HTR-8/SVneo (cell line): ENCODE measurements around the gene NGEF.

Experiments used
- DNase-seq: peaks from one replicate; pipeline ENCODE4 v3.0.0; 2011; ENCODE audit warnings: low spot score, mixed read lengths; ENCODE audit not compliant: insufficient read length
- FAIRE-seq: peaks from 2 replicates; lab custom pipeline; 2011; peaks lifted over from hg19 to GRCh38; lab: Jason Lieb, UNC

NGEF gene

DNA sequence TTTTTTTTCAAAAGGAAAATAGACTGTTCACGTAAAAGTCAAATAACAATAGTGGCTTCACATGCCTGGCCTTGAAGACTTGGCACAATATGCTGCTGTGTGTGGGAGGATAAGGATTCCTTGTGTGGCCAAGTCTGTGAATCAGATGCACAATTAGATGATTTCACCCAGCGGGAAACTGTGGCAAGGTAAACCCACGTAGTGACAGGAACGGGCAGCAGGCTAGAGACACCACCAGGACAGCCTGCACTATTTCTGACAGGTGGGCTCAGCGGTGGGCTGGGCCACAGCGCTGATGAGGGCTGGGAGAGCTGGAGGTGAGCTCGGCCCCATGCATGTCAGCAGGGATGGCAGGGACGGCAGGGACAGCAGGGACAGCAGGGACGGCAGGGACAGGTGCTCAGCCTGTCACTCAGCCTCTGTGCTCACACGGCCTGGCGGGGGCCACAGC lies 121.4 kb downstream of the NGEF start:
- FAIRE-seq (no peak), DNase-seq (no peak)

DNA sequence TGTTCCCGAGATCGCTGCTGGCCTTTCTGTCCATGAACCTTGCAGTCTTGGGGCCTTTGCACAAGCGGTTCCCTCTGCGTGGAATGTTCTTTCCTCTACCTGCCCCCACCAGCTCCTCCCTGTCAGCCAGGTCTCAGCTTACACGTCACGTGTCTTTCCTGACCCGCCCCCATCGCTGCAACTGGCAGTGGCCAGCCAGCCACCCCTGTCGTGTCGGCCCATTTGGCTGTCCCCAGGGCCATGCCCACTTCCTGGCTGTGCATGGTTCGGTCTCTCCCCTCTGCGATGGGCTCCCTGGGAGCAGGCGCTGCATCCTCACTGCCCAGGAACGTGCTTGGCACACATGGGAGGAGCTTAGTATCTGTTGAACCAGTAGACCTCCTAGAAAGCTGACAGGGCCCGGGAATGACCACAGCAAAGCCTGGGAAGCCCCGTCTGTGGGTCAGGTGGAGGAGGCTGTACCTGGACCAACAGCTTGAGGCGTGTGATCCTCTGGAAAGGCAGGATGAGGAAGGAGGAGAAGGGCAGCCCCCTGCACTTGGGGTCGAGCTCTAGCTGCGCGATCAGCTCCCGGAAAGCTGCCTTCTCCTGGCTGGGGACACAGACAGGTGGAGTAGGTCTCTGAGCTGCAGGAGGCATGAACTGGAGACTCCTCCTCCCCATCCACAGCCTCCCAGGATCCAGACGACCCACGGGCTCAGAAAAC lies 122.0 kb downstream of the NGEF start:
- FAIRE-seq (peak; percentile 16), DNase-seq (peak; percentile 26)

DNA sequence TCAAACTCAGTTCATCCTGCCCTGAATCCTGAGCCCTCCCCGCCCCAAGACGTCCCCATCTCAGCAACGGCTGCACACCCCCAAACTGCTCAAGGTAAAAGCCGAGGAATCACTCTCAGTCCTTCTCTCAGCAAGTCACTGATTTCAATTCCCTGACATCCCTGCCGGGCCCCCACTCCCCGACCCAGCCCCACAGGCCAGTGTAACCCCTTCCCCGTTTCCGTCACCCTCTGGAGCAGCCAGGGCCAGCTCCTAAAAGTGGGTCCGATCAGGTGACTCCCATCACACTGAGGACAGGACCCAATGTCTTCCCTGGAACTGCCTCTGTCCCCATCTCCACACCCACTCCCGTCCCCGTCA lies 122.5 kb downstream of the NGEF start:
- DNase-seq: no peak
- FAIRE-seq: no peak

DNA sequence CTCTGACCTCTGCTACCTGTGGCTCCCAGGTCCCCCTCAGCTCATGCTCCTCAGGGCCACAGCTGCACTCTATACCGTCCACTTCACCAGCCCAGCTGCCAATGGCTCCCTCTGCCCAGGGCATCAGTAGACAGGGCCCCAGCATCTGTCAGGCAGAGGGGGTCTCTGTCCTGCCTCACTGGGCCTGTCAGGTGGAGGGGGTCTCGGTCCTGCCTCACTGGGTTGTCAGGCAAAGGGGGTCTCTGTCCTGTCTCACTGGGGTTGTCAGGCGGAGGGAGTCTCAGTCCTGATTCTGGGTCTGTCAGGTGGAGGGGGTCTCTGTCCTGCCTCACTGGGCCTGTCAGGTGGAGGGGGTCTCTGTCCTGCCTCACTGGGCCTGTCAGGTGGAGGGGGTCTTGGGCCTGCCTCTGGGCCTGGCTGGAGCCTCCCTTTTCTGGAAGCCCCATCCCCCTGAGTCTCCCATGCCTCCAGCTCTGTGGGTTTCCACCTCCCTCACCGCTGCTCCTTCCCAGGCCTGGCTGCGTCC lies 123.1 kb downstream of the NGEF start:
- FAIRE-seq (no peak), DNase-seq (no peak)

DNA sequence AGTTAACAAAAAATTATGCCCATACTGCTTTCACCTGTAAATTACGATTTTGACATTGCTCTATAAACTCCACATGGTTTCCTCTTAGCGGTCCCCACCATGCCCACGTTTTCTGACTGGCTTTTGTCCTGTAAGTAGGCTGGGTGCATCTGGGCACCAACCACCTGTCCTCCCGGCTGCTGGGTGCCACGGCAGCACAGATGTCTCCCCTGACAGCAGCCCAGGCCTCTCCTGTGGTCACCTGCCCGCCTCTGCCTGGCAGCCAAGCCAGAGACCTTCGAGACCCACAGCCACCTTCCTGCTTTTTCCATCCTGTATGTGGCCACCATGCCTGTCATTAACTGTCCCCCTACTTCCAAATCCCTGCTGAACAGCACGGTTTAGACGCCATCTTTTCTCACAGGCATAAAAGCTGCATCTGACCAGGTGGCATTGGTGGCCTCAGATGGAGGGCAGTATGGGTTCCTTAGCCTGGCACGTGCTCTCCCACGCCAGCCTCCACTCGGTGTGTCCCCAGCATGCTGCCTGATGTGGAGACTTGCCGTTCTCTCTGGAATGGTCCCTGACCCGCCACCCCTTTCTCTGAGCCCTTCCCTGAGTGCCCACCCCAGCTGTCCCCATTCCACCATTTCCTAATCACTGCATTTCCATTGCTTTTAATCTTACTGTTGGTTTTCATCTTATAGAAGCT lies 124.1 kb downstream of the NGEF start:
- DNase-seq (no peak), FAIRE-seq (no peak)

DNA sequence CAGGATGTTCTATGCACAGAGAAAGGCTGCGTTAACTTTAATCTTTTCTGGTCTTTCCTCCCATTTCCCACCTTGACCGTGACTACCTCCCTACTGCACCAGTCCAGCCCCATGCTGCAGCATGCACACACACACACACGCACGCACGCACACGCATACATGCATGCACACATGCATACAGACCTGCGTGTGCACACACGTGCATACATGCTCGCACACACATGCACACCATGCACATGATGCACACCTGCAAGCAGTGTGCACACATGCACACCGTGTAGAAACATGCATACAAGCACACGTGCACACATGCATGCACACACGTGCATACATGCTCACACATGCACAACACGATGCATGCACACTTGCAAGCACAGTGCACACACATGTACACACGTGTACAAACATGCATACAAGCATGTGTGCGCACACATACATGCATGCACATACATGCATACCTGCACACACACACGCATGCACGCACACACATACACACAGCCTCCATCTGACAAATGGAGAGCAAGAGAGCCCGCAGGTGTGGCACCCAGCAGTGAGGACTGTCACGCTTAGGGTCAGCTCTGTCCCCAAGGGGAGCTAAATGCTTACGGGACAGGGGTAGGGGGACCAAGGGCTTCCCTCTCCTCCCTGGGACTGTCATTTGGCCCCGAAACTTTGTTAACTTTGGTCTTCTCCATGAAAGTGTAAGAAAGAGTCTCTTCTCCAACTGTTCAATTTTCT lies 124.8 kb downstream of the NGEF start:
- FAIRE-seq (peak; percentile 97), DNase-seq (no peak)

DNA sequence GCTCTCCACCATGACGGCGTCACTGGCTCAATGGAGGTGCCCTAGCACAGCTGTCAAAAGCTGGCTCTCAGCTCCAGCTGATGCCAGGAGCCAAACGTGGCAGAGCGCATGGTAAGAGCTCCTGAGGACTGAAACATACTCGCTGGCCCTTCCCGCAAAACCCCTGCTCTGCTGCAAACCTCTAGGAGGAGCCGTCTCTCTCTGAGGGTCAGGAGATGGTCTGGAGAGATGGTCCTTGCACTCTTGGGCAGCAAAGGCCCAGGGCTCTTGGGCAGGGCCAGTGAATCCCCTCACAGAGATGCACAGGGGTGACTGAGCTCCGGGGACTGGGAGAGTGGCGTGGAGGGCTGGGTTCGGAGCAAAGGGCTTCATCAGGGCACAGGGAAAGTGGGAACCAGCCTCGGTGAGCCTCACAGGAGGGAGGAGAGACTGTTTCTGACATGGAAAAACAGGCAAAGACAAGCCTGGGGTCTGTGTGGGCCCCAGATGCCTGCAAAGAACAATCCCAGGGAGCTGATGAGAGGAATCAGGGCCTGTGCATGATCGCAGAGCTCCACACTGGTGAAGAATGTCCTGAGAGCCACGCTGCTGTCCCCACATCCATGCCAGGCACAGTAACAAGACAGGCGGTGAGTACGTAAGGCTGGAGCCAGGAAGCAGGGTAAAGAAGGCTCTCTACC lies 125.7 kb downstream of the NGEF start:
- DNase-seq: no peak
- FAIRE-seq: no peak

DNA sequence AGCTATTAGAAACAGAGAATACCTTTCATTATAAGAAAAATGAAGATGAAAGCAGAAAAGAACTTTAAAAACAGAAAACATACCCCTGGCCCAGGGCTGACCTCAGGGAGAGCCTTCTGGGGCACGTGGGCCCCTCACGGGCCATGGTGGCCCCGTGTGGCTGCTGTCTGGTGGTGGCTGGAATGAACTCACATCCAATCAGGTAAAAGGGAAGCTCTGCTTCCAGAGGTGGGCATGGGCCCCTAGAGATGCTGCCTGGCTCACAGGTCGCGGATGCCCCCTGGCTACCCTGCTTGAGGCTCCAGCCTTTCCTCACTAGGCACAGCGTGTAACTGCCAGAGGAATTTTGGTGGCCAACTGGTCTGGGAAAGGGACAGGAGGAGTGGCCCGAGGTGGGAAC lies 126.4 kb downstream of the NGEF start:
- DNase-seq (no peak), FAIRE-seq (no peak)

DNA sequence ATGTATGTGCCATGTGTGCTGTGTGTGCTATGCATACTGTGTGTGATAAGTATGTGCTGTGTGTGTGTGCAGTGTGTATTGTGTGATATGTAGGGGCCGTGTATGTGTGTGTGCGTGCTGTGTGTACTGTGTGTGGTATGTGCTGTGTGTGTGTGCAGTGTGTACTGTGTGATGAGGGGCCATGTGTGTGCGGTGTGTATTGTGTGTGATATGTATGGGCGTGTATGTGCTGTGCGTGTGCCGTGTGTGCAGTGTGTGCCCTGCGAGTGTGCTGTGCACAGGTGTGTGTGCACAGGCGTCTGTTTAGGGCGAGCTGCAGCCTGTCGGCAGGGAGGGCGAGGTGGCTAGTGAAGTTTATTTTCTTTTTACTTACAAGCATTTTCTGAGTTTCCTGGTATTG lies 126.9 kb downstream of the NGEF start:
- peak; percentile 94 for FAIRE-seq

DNA sequence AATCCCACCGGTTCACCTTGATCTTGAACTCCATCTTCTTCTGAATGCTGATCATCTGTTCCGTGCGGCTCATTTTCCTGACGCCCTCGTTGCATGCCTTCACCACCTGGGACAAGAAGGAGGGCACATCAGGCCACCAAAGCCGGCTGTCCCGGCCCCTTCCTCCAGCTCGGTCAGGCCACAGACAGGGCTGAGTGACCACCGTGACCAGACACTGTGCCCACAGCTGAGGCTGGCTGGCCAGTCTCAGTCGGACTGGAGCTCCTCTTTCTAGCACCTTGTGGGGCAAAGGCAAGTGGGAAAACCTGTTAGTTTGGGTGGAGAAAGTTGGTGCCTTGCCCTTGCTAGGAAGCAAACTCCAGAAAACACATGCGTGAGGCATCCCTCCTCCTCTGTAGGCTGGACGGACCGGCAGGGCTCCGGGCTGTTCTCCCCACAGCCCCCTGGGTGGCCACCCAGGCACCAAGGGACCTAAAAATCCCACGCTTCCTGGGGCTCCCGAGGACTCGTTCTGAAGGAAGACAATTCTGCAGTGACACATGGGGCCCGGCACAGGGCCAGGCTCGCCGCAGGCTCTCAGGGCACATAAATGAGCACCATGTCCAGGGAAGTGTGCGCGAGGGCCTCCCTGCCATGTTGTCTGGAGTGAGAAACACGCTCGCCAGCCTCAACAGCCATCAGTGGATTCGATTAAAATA lies 127.6 kb downstream of the NGEF start:
- DNase-seq (no peak), FAIRE-seq (no peak)

More for the DNA sequence above, 126.9 kb downstream of the NGEF start:
- DNase-seq: no peak

DNA sequence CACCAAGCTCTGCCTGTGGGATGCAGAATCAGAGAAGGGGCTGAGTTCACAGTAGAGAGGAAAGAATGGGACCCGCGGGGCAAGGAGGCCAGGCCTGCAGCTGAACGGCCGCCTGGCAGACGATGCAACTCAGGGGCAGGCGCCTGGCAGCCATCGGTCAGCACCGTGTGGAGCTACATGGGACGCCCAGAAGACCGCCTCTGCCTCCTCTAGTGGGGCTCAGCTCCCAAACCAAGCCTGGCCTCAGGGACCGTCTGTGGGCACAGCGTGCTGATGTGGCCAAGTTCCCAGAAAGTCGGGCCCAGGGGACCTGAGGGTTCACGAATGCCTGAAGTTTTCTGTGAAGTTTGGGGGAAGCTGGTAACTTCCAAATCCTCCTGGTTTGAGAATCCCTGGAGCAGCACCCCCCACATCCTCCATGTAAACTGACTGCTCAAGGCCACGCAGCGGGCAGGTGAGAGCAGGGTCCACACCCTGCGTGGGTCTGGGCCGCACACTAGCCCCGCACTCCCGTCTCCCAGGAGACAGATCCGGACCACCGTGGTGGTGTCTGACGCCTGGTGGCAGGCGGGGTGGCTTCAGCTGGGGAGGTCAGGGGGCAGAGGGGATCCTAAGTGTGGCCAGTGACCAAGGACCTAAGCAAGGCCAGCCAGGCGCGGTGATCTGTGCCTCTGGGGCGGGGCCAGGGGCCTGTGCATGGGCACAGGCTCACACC lies 128.3 kb downstream of the NGEF start:
- DNase-seq: no peak
- FAIRE-seq: no peak

DNA sequence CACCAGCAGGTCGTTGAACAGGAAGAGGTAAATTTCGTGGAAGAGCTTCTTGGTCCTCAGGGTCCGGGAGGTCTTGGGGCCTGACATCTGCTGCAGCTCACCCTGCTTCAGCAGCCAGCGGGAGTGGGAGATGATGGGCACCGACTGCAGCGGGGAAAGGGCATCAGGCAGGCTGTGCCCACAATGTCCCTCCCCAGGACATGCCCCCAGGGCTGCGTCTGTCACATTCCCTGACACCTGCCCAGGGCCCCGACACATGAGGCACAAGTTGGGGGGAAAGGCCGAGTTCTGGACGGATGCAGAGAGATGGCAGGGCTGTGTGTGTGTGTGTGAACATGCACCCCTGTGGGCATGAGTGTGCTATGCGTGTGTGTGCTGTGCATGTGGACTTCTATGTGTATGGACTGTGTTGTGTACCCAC lies 129.0 kb downstream of the NGEF start:
- DNase-seq: no peak
- no peak for FAIRE-seq

DNA sequence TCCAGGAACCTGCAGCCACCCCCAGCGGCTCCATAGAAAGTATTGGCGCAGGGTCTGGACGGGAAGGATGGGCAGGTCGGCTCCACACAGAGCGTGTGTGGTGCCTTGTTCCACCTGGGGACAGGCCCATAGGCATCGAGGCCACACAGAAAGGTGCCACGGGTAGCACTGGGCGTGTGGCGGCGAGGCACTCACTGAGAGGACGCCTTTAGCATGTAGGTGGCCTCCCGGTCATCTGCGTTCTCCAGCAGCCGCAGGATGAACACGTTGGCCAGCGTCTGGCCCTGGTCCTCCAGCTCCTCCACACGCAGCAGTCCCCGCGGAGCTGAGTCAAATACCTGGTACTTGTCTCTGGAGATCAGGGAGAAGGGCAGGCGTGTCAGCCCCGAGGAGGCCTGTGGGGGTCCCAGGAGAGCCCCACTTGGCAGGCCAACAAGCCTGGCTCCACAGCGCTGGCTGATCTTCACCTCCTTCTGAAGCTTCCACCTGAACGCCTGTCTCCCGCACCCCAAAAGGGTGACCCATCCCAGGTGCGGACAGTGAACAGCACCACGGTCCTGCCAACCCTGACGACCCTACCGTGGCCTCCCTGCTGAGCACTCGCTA lies 129.8 kb downstream of the NGEF start:
- FAIRE-seq: no peak

DNA sequence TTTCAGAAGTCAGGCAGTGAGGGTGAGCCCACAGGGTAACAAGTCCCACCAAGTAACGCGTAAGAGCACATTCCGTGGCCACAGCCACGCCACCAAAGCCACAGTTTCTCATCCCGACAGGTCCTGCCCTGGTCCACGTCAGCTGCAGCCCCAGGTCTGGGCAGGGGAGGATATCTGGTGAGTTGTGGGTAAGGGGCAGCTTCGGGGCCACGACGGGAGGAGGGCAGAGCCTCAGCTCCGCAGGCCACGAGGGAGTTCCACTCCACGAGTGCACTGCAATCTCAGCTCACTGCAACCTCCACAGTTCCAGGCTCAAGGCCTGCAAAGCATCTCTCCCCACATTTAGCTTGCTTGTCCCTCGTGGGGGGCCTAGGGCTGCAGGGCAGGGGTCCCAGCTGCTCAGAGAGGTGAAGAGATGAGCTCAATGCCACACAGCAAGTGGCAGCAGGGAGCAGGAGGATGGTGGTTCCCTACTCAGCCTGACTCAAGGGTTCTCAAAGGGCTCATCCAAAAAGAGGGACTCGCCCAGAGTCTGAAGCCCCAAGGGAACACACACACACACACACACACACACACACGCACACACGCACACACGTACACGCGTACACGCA lies 130.4 kb downstream of the NGEF start:
- DNase-seq (no peak), FAIRE-seq (no peak)

More for the DNA sequence above, 129.8 kb downstream of the NGEF start:
- DNase-seq: no peak

DNA sequence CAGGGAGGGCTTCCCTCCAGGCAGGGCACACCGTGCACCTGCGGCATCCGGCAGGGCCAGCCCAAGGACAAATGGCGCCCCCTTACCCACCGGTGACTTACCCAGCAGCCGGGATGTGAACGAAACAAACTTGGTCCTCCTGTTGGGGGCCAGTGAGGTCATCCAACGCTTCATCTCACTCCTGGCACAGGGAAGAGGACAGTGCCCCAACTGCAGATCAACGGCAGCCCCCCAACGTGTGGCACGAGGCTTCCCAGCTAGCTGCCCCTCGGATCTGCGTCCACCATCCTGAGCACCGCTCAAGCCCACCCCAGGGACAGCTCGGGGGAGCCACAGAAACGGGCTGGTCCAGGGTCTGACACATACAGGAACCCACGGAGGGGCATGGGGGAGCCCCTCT lies 131.0 kb downstream of the NGEF start:
- FAIRE-seq (no peak), DNase-seq (no peak)

DNA sequence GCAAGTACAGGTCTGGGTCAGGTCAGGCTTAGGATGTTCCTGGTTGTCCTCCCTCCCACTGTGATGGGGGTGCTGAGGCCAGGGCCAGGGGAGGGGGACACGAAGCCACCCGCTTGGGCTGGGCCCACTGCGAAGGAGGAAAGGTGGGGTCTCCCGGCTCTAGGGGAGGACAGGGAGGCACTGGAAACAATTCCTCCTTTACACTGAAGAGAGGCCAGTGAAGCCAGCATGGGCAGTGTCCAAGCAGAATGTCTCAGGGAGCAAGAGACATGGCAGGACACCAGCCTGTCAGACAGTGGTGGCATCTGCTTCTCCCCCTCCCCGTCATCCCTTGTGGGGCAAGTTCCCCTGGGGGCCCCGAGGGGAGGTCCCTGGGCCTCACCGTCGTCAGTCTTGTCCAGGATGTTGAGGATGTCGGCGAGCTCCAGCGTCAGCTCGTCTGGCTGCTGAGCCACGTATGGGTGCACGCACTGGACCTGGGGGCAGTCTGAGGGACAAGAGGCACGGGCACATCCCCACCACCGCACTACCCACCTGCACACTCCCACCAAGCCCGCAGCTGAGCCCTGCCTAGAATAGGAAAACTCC lies 132.2 kb downstream of the NGEF start:
- DNase-seq (no peak), FAIRE-seq (no peak)

DNA sequence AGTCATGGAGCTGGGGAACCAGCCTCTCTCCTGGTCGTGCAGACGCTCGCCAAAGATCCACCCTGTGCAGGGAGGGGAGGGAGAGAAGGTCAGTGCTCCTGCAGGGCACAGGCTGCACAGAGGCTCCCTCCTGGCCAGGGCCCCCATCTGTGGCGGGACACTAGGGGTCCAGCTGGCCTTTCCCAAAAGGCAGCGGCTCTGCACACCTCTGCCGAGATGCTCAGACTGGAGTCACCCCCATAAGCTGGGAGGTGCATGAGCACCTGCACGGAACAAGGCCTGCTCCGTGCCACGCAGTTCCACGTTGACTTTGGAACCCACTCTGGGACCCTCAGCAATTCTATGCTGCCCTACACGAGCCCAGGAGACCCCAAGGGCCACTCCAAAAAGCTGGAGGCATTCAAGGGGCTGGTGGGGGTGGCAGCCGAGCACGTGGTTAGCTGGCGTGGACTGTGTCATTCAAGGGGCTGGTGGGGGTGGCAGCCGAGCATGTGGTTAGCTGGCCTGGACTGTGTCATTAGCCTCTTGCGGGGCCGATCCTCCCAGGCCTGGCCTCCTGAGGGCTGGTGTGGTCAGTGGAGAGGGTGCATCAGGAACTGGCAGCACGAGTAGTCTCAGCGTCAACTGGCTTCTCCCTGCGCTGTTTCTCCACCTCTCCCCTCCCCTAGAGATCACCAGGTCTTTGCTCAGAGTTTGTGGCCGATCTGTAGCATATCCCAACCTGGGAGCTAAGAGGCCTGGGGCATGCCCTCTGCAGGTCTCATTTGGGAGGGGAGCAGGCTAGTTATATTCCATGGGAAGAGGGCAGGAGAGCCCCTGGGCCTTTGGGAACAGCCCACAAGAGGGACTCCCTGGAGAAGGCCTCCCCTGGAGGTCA lies 133.2 kb downstream of the NGEF start:
- FAIRE-seq (no peak), DNase-seq (no peak)
